HEK293 (cell line): ENCODE results near the gene PARVA.

Source experiments
- CTCF ChIA-PET: fragments of 350-600 bp; formaldehyde crosslinking; extraction: SDS; loops from one replicate; lab custom pipeline; 2021; ENCODE audit warnings: antibody characterized with exemption; lab: Yijun Ruan, JAX
- POLR2A ChIA-PET: fragments of 300-600 bp; formaldehyde crosslinking; extraction: SDS; loops from one replicate; lab custom pipeline; 2020; ENCODE audit warnings: antibody characterized with exemption, inconsistent platforms; lab: Yijun Ruan, JAX
- H3K27ac ChIP-seq: fragments of 200-500 bp; sonication (Bioruptor generic); 2 replicates; pipeline ENCODE4 v1.5.1; 2014; ENCODE audit warnings: low read depth, low read length, control low read depth, inconsistent platforms; ENCODE audit errors: extremely low read depth
- H3K36me3 ChIP-seq, 2 experiments: fragments of 200-500 bp in 1 of 2; sonication (Bioruptor generic) in 1 of 2; 1 replicate in 1 of 2; 2 replicates in 1 of 2; pipeline ENCODE4 v1.5.1; 2014 to 2017; ENCODE audit warnings: inconsistent platforms in 2 of 2, low read length in 2 of 2; ENCODE audit not compliant: control insufficient read depth in 2 of 2, insufficient read depth in 1 of 2
- H3K4me1 ChIP-seq: fragments of 200-500 bp; sonication (Bioruptor generic); 2 replicates; pipeline ENCODE4 v1.5.1; 2014; ENCODE audit warnings: mild to moderate bottlenecking, low read length, inconsistent platforms; ENCODE audit not compliant: control insufficient read depth, insufficient read depth
- H3K4me3 ChIP-seq: 2 replicates; pipeline ENCODE4 v1.5.1; 2011; ENCODE audit warnings: low read depth, mild to moderate bottlenecking, control low read depth, low read length, moderate library complexity
- H3K9me3 ChIP-seq: fragments of 200-500 bp; sonication (Bioruptor generic); 2 replicates; pipeline ENCODE4 v1.5.1; 2014; ENCODE audit warnings: low read depth, low read length, inconsistent platforms; ENCODE audit not compliant: control insufficient read depth, insufficient read depth
- BCL11A ChIP-seq: fragments of 450-650 bp; formaldehyde crosslinking; IDR thresholded peaks from 2 replicates; pipeline ENCODE4 v1.5.1; 2016; ENCODE audit warnings: low read depth, missing biosample characterization, missing genetic modification characterization
- KLF10 ChIP-seq: fragments of 450-650 bp; IDR thresholded peaks from 2 replicates; pipeline ENCODE4 v1.5.1; 2018; ENCODE audit warnings: missing biosample characterization, mild to moderate bottlenecking, missing genetic modification characterization
- SETDB1 ChIP-seq: IDR thresholded peaks from one replicate; pipeline ENCODE4 v1.6.1; 2017; ENCODE audit warnings: mild to moderate bottlenecking, low read length, moderate library complexity, mixed read lengths; ENCODE audit not compliant: insufficient read length
- TRIM28 ChIP-seq: IDR thresholded peaks from 2 replicates; pipeline ENCODE4 v1.6.1; 2011; ENCODE audit warnings: low read length, control low read depth, borderline replicate concordance
- YY1 ChIP-seq: fragments of 450-650 bp; formaldehyde crosslinking; IDR thresholded peaks from 2 replicates; pipeline ENCODE4 v1.5.1; 2018; ENCODE audit warnings: missing biosample characterization, missing genetic modification characterization
- YY2 ChIP-seq: fragments of 450-650 bp; formaldehyde crosslinking; IDR thresholded peaks from 2 replicates; pipeline ENCODE4 v1.5.1; 2016; ENCODE audit warnings: missing biosample characterization, missing genetic modification characterization
- ZBTB49 ChIP-seq: fragments of 450-650 bp; formaldehyde crosslinking; IDR thresholded peaks from 2 replicates; pipeline ENCODE4 v1.5.1; 2016; ENCODE audit warnings: missing biosample characterization, missing genetic modification characterization, low read depth
- ZFP3 ChIP-seq: fragments of 450-650 bp; formaldehyde crosslinking; IDR thresholded peaks from 2 replicates; pipeline ENCODE4 v1.5.1; 2016; ENCODE audit warnings: low read depth, missing biosample characterization, missing genetic modification characterization
- ZNF10 ChIP-seq: fragments of 450-650 bp; formaldehyde crosslinking; IDR thresholded peaks from 2 replicates; pipeline ENCODE4 v1.5.1; 2017; ENCODE audit warnings: missing biosample characterization, missing genetic modification characterization
- ZNF112 ChIP-seq: fragments of 450-650 bp; formaldehyde crosslinking; IDR thresholded peaks from 2 replicates; pipeline ENCODE4 v1.5.0; 2017; ENCODE audit warnings: missing biosample characterization, missing genetic modification characterization
- ZNF157 ChIP-seq: fragments of 450-650 bp; formaldehyde crosslinking; IDR thresholded peaks from 2 replicates; pipeline ENCODE4 v1.5.1; 2016; ENCODE audit warnings: missing biosample characterization, missing genetic modification characterization
- ZNF223 ChIP-seq: fragments of 450-650 bp; formaldehyde crosslinking; IDR thresholded peaks from 2 replicates; pipeline ENCODE4 v1.5.1; 2016; ENCODE audit warnings: missing biosample characterization, missing genetic modification characterization
- ZNF23 ChIP-seq: fragments of 450-650 bp; formaldehyde crosslinking; IDR thresholded peaks from 2 replicates; pipeline ENCODE4 v1.5.1; 2016; ENCODE audit warnings: missing biosample characterization, missing genetic modification characterization, borderline replicate concordance
- ZNF24 ChIP-seq: fragments of 450-650 bp; formaldehyde crosslinking; IDR thresholded peaks from 2 replicates; pipeline ENCODE4 v1.5.1; 2016; ENCODE audit warnings: missing biosample characterization, missing genetic modification characterization
- ZNF266 ChIP-seq: fragments of 450-650 bp; formaldehyde crosslinking; IDR thresholded peaks from 2 replicates; pipeline ENCODE4 v1.5.1; 2016; ENCODE audit warnings: missing biosample characterization, missing genetic modification characterization, low read depth
- ZNF292 ChIP-seq: fragments of 450-650 bp; formaldehyde crosslinking; IDR thresholded peaks from 2 replicates; pipeline ENCODE4 v1.5.1; 2016; ENCODE audit warnings: low read depth, missing biosample characterization, missing genetic modification characterization, borderline replicate concordance
- ZNF341 ChIP-seq: fragments of 450-650 bp; formaldehyde crosslinking; IDR thresholded peaks from 2 replicates; pipeline ENCODE4; 2016; ENCODE audit warnings: low read depth, missing biosample characterization, missing genetic modification characterization
- ZNF350 ChIP-seq: fragments of 450-650 bp; formaldehyde crosslinking; IDR thresholded peaks from 2 replicates; pipeline ENCODE4 v1.5.0; 2017; ENCODE audit warnings: missing biosample characterization, mild to moderate bottlenecking, missing genetic modification characterization
- ZNF366 ChIP-seq: fragments of 450-650 bp; formaldehyde crosslinking; conservative IDR thresholded peaks from 2 replicates; pipeline ENCODE4 v1.5.1; 2016; ENCODE audit warnings: missing biosample characterization, missing genetic modification characterization
- ZNF416 ChIP-seq: fragments of 450-650 bp; formaldehyde crosslinking; IDR thresholded peaks from 2 replicates; pipeline ENCODE4 v1.5.1; 2016; ENCODE audit warnings: missing biosample characterization, missing genetic modification characterization
- ZNF521 ChIP-seq: fragments of 450-650 bp; formaldehyde crosslinking; IDR thresholded peaks from 2 replicates; pipeline ENCODE4 v1.5.1; 2017; ENCODE audit warnings: missing biosample characterization, mild to moderate bottlenecking, missing genetic modification characterization
- ZNF560 ChIP-seq: fragments of 450-650 bp; formaldehyde crosslinking; IDR thresholded peaks from 2 replicates; pipeline ENCODE4 v1.5.1; 2017; ENCODE audit warnings: missing biosample characterization, missing genetic modification characterization, borderline replicate concordance
- TF ChIP-seq, protein P1 (sequence below): fragments of 450-650 bp; IDR thresholded peaks from 2 replicates; pipeline ENCODE4 v1.5.1; 2018; ENCODE audit warnings: missing biosample characterization, mild to moderate bottlenecking, missing genetic modification characterization
- TF ChIP-seq, protein P2 (sequence below): fragments of 450-650 bp; formaldehyde crosslinking; IDR thresholded peaks from 2 replicates; pipeline ENCODE4 v1.5.1; 2016; ENCODE audit warnings: missing biosample characterization, missing genetic modification characterization, low read depth
- TF ChIP-seq, protein P3 (sequence below): fragments of 450-650 bp; formaldehyde crosslinking; optimal IDR thresholded peaks from 2 replicates; pipeline ENCODE3; 2016; ENCODE audit warnings: missing biosample characterization, mild to moderate bottlenecking, missing genetic modification characterization

PARVA gene

GRCh38 chr11:12439615-12440014 is 62.2 kb downstream of the PARVA start (continued):
- TF ChIP-seq ZNF560 (tag by site-specific recombination) (no peak), ZFP3 (tag by site-specific recombination) (no peak), ZNF521 (no peak), ZNF10 (tag by site-specific recombination) (no peak)

- H3K27ac ChIP-seq: no peak overlapping the region
- ChIA-PET POLR2A (interaction anchor here (0.5 kb wide), 1 partner anchor 470 kb away, joined by 3 read pairs; no protein-coding TSS in a partner anchor), CTCF (interaction anchor here (0.7 kb wide), 1 partner anchor 56 kb away, joined by 3 read pairs; no protein-coding TSS in a partner anchor)
- no peaks in the 10 kb centered on the region for H3K36me3 ChIP-seq
- H3K4me1 ChIP-seq: no peaks in the 10 kb centered on the region
- H3K9me3 ChIP-seq: no peaks in the 10 kb centered on the region
- no peak overlapping the region for H3K4me3 ChIP-seq
- TF ChIP-seq SETDB1 (peak; percentile 70), ZNF266 (tag by site-specific recombination) (no peak), TRIM28 (peak; percentile 17; the same call in 1 of the 2 replicates)
These were observed 63.2 kb downstream of the PARVA start for GRCh38 chr11:12440565-12440964.

GRCh38 chr11:12441231-12441861 is 64.0 kb downstream of the PARVA start:
- ChIA-PET CTCF (interaction anchor here (0.7 to 1.8 kb wide), 2 partner anchors 30 to 57 kb away, joined by 3 to 7 read pairs; no protein-coding TSS in a partner anchor), POLR2A (interaction anchor here (0.5 kb wide), 1 partner anchor 470 kb away, joined by 3 read pairs; no protein-coding TSS in a partner anchor)
- no peaks in the 10 kb centered on the region for H3K36me3 ChIP-seq
- no peak overlapping the region for H3K4me3 ChIP-seq
- H3K4me1 ChIP-seq: no peaks in the 10 kb centered on the region
- no peaks in the 10 kb centered on the region for H3K9me3 ChIP-seq
- no peak for TF ChIP-seq BCL11A (tag by site-specific recombination)
- no peak for TF ChIP-seq YY1
- TF ChIP-seq SETDB1: no peak
- no peak for TF ChIP-seq ZNF112
- TF ChIP-seq ZNF292 (tag by site-specific recombination): no peak
- no peak for TF ChIP-seq ZNF23
- TF ChIP-seq ZNF341 (tag by site-specific recombination): no peak
- TF ChIP-seq ZNF266 (tag by site-specific recombination): no peak
- no peak for TF ChIP-seq ZNF366 (tag by site-specific recombination)
- TF ChIP-seq YY2 (tag by site-specific recombination): no peak
- TF ChIP-seq, protein P1, sequence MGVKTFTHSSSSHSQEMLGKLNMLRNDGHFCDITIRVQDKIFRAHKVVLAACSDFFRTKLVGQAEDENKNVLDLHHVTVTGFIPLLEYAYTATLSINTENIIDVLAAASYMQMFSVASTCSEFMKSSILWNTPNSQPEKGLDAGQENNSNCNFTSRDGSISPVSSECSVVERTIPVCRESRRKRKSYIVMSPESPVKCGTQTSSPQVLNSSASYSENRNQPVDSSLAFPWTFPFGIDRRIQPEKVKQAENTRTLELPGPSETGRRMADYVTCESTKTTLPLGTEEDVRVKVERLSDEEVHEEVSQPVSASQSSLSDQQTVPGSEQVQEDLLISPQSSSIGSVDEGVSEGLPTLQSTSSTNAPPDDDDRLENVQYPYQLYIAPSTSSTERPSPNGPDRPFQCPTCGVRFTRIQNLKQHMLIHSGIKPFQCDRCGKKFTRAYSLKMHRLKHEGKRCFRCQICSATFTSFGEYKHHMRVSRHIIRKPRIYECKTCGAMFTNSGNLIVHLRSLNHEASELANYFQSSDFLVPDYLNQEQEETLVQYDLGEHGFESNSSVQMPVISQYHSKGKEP: no peak
- TF ChIP-seq, protein P2, sequence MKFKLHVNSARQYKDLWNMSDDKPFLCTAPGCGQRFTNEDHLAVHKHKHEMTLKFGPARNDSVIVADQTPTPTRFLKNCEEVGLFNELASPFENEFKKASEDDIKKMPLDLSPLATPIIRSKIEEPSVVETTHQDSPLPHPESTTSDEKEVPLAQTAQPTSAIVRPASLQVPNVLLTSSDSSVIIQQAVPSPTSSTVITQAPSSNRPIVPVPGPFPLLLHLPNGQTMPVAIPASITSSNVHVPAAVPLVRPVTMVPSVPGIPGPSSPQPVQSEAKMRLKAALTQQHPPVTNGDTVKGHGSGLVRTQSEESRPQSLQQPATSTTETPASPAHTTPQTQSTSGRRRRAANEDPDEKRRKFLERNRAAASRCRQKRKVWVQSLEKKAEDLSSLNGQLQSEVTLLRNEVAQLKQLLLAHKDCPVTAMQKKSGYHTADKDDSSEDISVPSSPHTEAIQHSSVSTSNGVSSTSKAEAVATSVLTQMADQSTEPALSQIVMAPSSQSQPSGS (tag by site-specific recombination): no peak
- TF ChIP-seq ZBTB49 (tag by site-specific recombination): no peak
- TF ChIP-seq, protein P3, sequence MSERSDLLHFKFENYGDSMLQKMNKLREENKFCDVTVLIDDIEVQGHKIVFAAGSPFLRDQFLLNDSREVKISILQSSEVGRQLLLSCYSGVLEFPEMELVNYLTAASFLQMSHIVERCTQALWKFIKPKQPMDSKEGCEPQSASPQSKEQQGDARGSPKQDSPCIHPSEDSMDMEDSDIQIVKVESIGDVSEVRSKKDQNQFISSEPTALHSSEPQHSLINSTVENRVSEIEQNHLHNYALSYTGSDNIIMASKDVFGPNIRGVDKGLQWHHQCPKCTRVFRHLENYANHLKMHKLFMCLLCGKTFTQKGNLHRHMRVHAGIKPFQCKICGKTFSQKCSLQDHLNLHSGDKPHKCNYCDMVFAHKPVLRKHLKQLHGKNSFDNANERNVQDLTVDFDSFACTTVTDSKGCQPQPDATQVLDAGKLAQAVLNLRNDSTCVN (tag by site-specific recombination): no peak
- no peak for TF ChIP-seq ZNF24
- no peak for TF ChIP-seq ZNF350 (tag by site-specific recombination)
- TF ChIP-seq ZNF157: no peak
- no peak for TF ChIP-seq ZNF223 (tag by site-specific recombination)
- no peak for TF ChIP-seq ZNF416 (tag by site-specific recombination)
- no peak for TF ChIP-seq KLF10
- no peak overlapping the region for H3K27ac ChIP-seq
